Measurements from ENCODE around the gene C4orf51.

Gene C4orf51

GRCh38 chr4:145709843-145710242, 29.9 kb downstream of the C4orf51 start:
- Histone ChIP-seq H3K27ac (no peak overlapping the region), H3K27me3 (no peaks in the 10 kb centered on the region), H3K4me3 (ENCODE audit: low read depth in 1 of 2, low read length in 1 of 2) (no peak overlapping the region), H3K4me1 (ENCODE audit: control insufficient read depth in 1 of 2, insufficient read depth in 1 of 2, low read depth in 1 of 2, low read length in 1 of 2) (no peaks in the 10 kb centered on the region), H3K36me3 (no peaks in the 10 kb centered on the region), H3K9me3 (no peaks in the 10 kb centered on the region)
- TF ChIP-seq CTCF (IDR thresholded peaks at IDR 0.05): no peak

GRCh38 chr4:145716200-145716599, 36.3 kb downstream of the C4orf51 start:
- no peaks in the 10 kb centered on the region for H3K36me3 ChIP-seq
- no peak overlapping the region for H3K27ac ChIP-seq
- H3K4me3 ChIP-seq (ENCODE audit: low read depth in 1 of 2, low read length in 1 of 2): no peak overlapping the region
- H3K27me3 ChIP-seq: no peaks in the 10 kb centered on the region
- no peak for TF ChIP-seq CTCF (IDR thresholded peaks at IDR 0.05)
- no peaks in the 10 kb centered on the region for H3K4me1 ChIP-seq (ENCODE audit: control insufficient read depth in 1 of 2, insufficient read depth in 1 of 2, low read depth in 1 of 2, low read length in 1 of 2)
- H3K9me3 ChIP-seq: no peaks in the 10 kb centered on the region

GRCh38 chr4:145716661-145717200, 36.8 kb downstream of the C4orf51 start:
- Histone ChIP-seq H3K4me1 (ENCODE audit: control insufficient read depth in 1 of 2, insufficient read depth in 1 of 2, low read depth in 1 of 2, low read length in 1 of 2) (no peaks in the 10 kb centered on the region), H3K36me3 (no peaks in the 10 kb centered on the region), H3K4me3 (ENCODE audit: low read depth in 1 of 2, low read length in 1 of 2) (no peak overlapping the region), H3K9me3 (no peaks in the 10 kb centered on the region), H3K27ac (no peak overlapping the region), H3K27me3 (no peaks in the 10 kb centered on the region)
- TF ChIP-seq CTCF (IDR thresholded peaks at IDR 0.05): no peak

- no peaks in the 10 kb centered on the region for H3K27me3 ChIP-seq
These were observed 40.0 kb downstream of the C4orf51 start for GRCh38 chr4:145719752-145720624.

GRCh38 chr4:145720656-145721055, 40.7 kb downstream of the C4orf51 start:
- Histone ChIP-seq H3K27me3 (no peaks in the 10 kb centered on the region), H3K4me1 (ENCODE audit: control insufficient read depth in 1 of 2, insufficient read depth in 1 of 2, low read depth in 1 of 2, low read length in 1 of 2) (no peaks in the 10 kb centered on the region), H3K4me3 (ENCODE audit: low read depth in 1 of 2, low read length in 1 of 2) (no peak overlapping the region), H3K27ac (no peak overlapping the region), H3K9me3 (no peaks in the 10 kb centered on the region), H3K36me3 (no peaks in the 10 kb centered on the region)
- no peak for TF ChIP-seq CTCF (IDR thresholded peaks at IDR 0.05)

More at GRCh38 chr4:145719752-145720624, 40.0 kb downstream of the C4orf51 start:
- Histone ChIP-seq H3K27ac (no peak overlapping the region), H3K9me3 (no peaks in the 10 kb centered on the region), H3K4me1 (ENCODE audit: control insufficient read depth in 1 of 2, insufficient read depth in 1 of 2, low read depth in 1 of 2, low read length in 1 of 2) (no peaks in the 10 kb centered on the region), H3K36me3 (no peaks in the 10 kb centered on the region), H3K4me3 (ENCODE audit: low read depth in 1 of 2, low read length in 1 of 2) (no peak overlapping the region)
- no peak for TF ChIP-seq CTCF (IDR thresholded peaks at IDR 0.05)
